HCT116 (cell line): ENCODE results near the gene DGCR6L.
"Not testable (repeated sequence)": the region's sequence is repeated elsewhere in the genome, so short reads cannot be mapped to it uniquely, and the experiment has no call there.

ENCODE experiments used
- ATF3 ChIP-seq: IDR thresholded peaks from 2 replicates; pipeline ENCODE4 v1.6.1; 2012
- CTCF ChIP-seq, 3 experiments: fragments of 200-600 bp in 1 of 3; sonication (generic) in 1 of 3; IDR thresholded peaks in 2 of 3; conservative IDR thresholded peaks in 1 of 3; 2 replicates each; pipeline ENCODE4 v1.5.1; 2012 to 2017; ENCODE audit warnings: low read depth in 2 of 3, low read length in 2 of 3, antibody characterized with exemption in 1 of 3, borderline replicate concordance in 1 of 3, control low read depth in 1 of 3, mild to moderate bottlenecking in 1 of 3, mixed read lengths in 1 of 3, mixed run types in 1 of 3, moderate library complexity in 1 of 3; ENCODE audit not compliant: insufficient read depth in 1 of 3
- EGR1 ChIP-seq: IDR thresholded peaks from 2 replicates; pipeline ENCODE4 v1.6.1; 2012; ENCODE audit warnings: low read depth
- EZH2 ChIP-seq: fragments of 200-600 bp; sonication (generic); IDR thresholded peaks from 2 replicates; pipeline ENCODE4 v1.6.1; 2017; ENCODE audit warnings: antibody characterized with exemption, mixed run types
- FOSL1 ChIP-seq: IDR thresholded peaks from 2 replicates; pipeline ENCODE4 v1.6.1; 2012; ENCODE audit warnings: low read depth
- JUND ChIP-seq: IDR thresholded peaks from 2 replicates; pipeline ENCODE4 v1.6.1; 2012
- POLR2A ChIP-seq: IDR thresholded peaks from 2 replicates; pipeline ENCODE4 v1.7.0; 2011; ENCODE audit warnings: borderline replicate concordance; ENCODE audit not compliant: insufficient read depth, insufficient read length; ENCODE audit errors: extremely low read depth
- POLR2AphosphoS5 ChIP-seq: IDR thresholded peaks from 2 replicates; pipeline ENCODE4 v1.6.1; 2011; ENCODE audit warnings: mild to moderate bottlenecking, low read depth, low read length, moderate library complexity
- REST ChIP-seq: IDR thresholded peaks from 2 replicates; pipeline ENCODE4 v1.6.1; 2012; ENCODE audit warnings: low read depth
- SIN3A ChIP-seq: IDR thresholded peaks from 2 replicates; pipeline ENCODE4 v1.6.1; 2012; ENCODE audit warnings: low read depth
- SP1 ChIP-seq: IDR thresholded peaks from 2 replicates; pipeline ENCODE4 v1.6.1; 2012; ENCODE audit warnings: low read depth
- TCF7L2 ChIP-seq: IDR thresholded peaks from 2 replicates; pipeline ENCODE4 v1.7.0; 2011; ENCODE audit warnings: borderline replicate concordance, inconsistent platforms; ENCODE audit not compliant: insufficient read depth, insufficient read length; ENCODE audit errors: extremely low read depth
- ZBTB33 ChIP-seq: IDR thresholded peaks from 2 replicates; pipeline ENCODE4 v1.6.1; 2011; ENCODE audit warnings: mild to moderate bottlenecking, low read length, moderate library complexity; ENCODE audit not compliant: insufficient replicate concordance; ENCODE audit errors: extremely low read depth
- ZNF274 ChIP-seq: fragments of 200-500 bp; sonication (Bioruptor generic); IDR thresholded peaks from 2 replicates; pipeline ENCODE4 v1.6.1; 2014; ENCODE audit warnings: mild to moderate bottlenecking, low read depth, low read length, inconsistent platforms

- TF ChIP-seq POLR2AphosphoS5; POLR2A; CTCF (IDR thresholded peaks at IDR 0.05 in 2 of 3, conservative IDR thresholded peaks at IDR 0.05 in 1 of 3; ENCODE audit: borderline replicate concordance in 1 of 3, insufficient read depth in 1 of 3, low read depth in 2 of 3, low read length in 2 of 3); EZH2; ATF3; EGR1; FOSL1; JUND; SP1; ZBTB33; ZNF274; SIN3A; REST; TCF7L2: not testable (repeated sequence)
These were observed 8.7 kb upstream of the DGCR6L start for GRCh38 chr22:20328569-20328930.
